ENCODE data around the gene TMEM259. TPM values are rescaled to one million over a fixed set of nuclear protein-coding genes. Genes with fewer than 3 reads are reported as not detected.

Gene TMEM259
- total RNA-seq, 1 donor from 2014 or later: 182 TPM

DNA sequence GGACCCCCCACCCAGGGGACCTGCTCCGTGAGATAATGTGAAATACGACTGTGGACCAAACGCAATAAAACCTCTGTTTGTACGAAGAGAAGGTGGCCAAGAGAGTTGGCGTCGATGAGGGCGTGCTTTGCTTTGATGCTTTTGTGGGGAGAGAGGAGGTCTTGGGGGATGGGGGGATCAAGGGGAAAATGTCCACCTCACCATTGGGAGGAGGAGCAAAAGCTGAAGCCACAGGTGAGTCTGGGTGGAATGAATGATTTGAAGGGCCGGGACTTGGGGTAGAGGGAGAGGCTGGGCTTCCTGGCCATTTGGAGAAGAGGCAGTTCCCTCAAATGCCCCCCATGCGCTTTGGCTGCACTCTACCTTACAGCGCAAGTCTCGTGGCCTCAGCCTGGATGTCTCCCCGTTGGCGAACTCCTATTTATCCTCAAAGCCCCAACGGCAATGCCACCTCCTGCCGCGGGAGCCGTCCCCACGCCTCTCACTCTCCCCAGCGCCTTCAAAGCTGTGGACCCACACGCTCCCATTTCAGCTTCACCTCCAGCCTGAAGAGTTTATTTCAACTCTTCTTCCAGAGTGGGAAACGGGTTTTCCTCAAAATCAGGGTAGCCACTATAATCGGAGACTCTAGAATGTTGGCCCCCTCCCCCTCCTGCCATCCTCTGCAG is 18.2 kb upstream of the TMEM259 start:
- H3K27ac Mint-ChIP-seq (ENCODE audit: unreplicated experiment): peak overlapping the region; percentile 70
- H3K4me3 Mint-ChIP-seq (ENCODE audit: unreplicated experiment): peak overlapping the region; percentile 85
- H3K36me3 Mint-ChIP-seq (ENCODE audit: low read depth, unreplicated experiment): peaks cover 29% of the 10 kb centered on the region
- no peaks in the 10 kb centered on the region for H3K9me3 Mint-ChIP-seq (ENCODE audit: unreplicated experiment)
- DNase-seq (ENCODE audit: low spot score): no peak
- H3K4me1 Mint-ChIP-seq (ENCODE audit: unreplicated experiment): peaks cover 17% of the 10 kb centered on the region
- H3K27me3 Mint-ChIP-seq (ENCODE audit: unreplicated experiment): peaks cover 28% of the 10 kb centered on the region
- TF ChIP-seq, protein P1, sequence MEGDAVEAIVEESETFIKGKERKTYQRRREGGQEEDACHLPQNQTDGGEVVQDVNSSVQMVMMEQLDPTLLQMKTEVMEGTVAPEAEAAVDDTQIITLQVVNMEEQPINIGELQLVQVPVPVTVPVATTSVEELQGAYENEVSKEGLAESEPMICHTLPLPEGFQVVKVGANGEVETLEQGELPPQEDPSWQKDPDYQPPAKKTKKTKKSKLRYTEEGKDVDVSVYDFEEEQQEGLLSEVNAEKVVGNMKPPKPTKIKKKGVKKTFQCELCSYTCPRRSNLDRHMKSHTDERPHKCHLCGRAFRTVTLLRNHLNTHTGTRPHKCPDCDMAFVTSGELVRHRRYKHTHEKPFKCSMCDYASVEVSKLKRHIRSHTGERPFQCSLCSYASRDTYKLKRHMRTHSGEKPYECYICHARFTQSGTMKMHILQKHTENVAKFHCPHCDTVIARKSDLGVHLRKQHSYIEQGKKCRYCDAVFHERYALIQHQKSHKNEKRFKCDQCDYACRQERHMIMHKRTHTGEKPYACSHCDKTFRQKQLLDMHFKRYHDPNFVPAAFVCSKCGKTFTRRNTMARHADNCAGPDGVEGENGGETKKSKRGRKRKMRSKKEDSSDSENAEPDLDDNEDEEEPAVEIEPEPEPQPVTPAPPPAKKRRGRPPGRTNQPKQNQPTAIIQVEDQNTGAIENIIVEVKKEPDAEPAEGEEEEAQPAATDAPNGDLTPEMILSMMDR (IDR thresholded peaks at IDR 0.05; ENCODE audit: unreplicated experiment): no peak

- Mint-ChIP-seq H3K4me1 (ENCODE audit: unreplicated experiment) (peaks cover 17% of the 10 kb centered on the region), H3K9me3 (ENCODE audit: unreplicated experiment) (no peaks in the 10 kb centered on the region), H3K36me3 (ENCODE audit: low read depth, unreplicated experiment) (peaks cover 32% of the 10 kb centered on the region), H3K27ac (ENCODE audit: unreplicated experiment) (no peak overlapping the region), H3K27me3 (ENCODE audit: unreplicated experiment) (peaks cover 35% of the 10 kb centered on the region), H3K4me3 (ENCODE audit: unreplicated experiment) (peak overlapping the region; percentile 2)
- TF ChIP-seq, protein P1 (IDR thresholded peaks at IDR 0.05; ENCODE audit: unreplicated experiment): no peak
- no peak for DNase-seq (ENCODE audit: low spot score)
Measured at GRCh38 chr19:1037621-1038064, 16.7 kb upstream of the TMEM259 start.

GRCh38 chr19:1035998-1036621 is 15.2 kb upstream of the TMEM259 start:
- H3K4me1 Mint-ChIP-seq (ENCODE audit: unreplicated experiment): peaks cover 17% of the 10 kb centered on the region
- DNase-seq (ENCODE audit: low spot score): no peak
- H3K27ac Mint-ChIP-seq (ENCODE audit: unreplicated experiment): no peak overlapping the region
- H3K27me3 Mint-ChIP-seq (ENCODE audit: unreplicated experiment): peaks cover 36% of the 10 kb centered on the region
- H3K9me3 Mint-ChIP-seq (ENCODE audit: unreplicated experiment): no peaks in the 10 kb centered on the region
- TF ChIP-seq, protein P1 (IDR thresholded peaks at IDR 0.05; ENCODE audit: unreplicated experiment): no peak
- H3K36me3 Mint-ChIP-seq (ENCODE audit: low read depth, unreplicated experiment): peaks cover 32% of the 10 kb centered on the region
- peak overlapping the region; percentile 74 for H3K4me3 Mint-ChIP-seq (ENCODE audit: unreplicated experiment)

- H3K36me3 Mint-ChIP-seq (ENCODE audit: low read depth, unreplicated experiment): peaks cover 13% of the 10 kb centered on the region
- DNase-seq (ENCODE audit: low spot score): no peak
- TF ChIP-seq, protein P1 (IDR thresholded peaks at IDR 0.05; ENCODE audit: unreplicated experiment): no peak
- no peaks in the 10 kb centered on the region for H3K9me3 Mint-ChIP-seq (ENCODE audit: unreplicated experiment)
- H3K4me3 Mint-ChIP-seq (ENCODE audit: unreplicated experiment): peak overlapping the region; percentile 42
- peaks cover 23% of the 10 kb centered on the region for H3K27me3 Mint-ChIP-seq (ENCODE audit: unreplicated experiment)
- H3K27ac Mint-ChIP-seq (ENCODE audit: unreplicated experiment): no peak overlapping the region
- H3K4me1 Mint-ChIP-seq (ENCODE audit: unreplicated experiment): peaks cover 5% of the 10 kb centered on the region
Measured at GRCh38 chr19:1032264-1032867, 11.4 kb upstream of the TMEM259 start.

All from endothelial cell (in vitro differentiated cells).